Measurements from ENCODE around the gene TTC23.

DNA sequence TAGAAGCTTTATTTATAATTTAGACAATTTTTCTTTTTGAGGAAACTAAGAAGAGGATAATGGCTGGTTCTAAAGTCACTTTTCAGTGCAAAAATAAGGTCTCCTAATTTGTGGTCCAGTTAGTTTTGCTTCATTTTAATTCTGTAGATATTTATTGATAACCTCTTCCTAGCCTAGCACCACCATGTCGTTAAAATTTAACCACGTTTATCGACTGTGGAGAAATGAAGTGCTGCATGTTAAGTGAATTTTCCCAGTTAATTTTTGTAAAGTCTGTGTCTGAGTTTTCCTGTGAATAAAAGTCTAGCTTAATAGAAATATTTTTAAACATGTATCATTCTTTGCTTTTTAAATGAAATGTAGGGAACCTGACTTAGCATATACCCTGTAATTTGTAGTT is 18.6 kb upstream of the TTC23 start:
- TF ChIP-seq TARDBP (IDR thresholded peaks at IDR 0.05) (no peak), HDGF (IDR thresholded peaks at IDR 0.05; ENCODE audit: borderline replicate concordance) (no peak), FOXK2 (IDR thresholded peaks at IDR 0.05) (no peak), SUZ12 (IDR thresholded peaks at IDR 0.05) (no peak), BHLHE40 (IDR thresholded peaks at IDR 0.05; ENCODE audit: borderline replicate concordance) (no peak), SP1 (IDR thresholded peaks at IDR 0.05) (no peak), ZNF384 (IDR thresholded peaks at IDR 0.05) (no peak), FOXM1 (IDR thresholded peaks at IDR 0.05; ENCODE audit: borderline replicate concordance) (no peak), NFRKB (IDR thresholded peaks at IDR 0.05) (no peak)

Measured in HEK293T (cell line).